Vagina (tissue), 2 donors: Measurements from ENCODE around the gene TEX35. TPM values are rescaled to one million over a fixed set of nuclear protein-coding genes. Genes with fewer than 3 reads are reported as not detected.

ENCODE experiments used
- DNase-seq, 2 donors: peaks; one replicate each; pipeline ENCODE4 v3.0.0-alpha.2; 2017; ENCODE audit errors: extremely low spot score in 2 of 2
- H3K27ac ChIP-seq: fragments of 200-600 bp; sonication (generic); one replicate; pipeline ENCODE4 v1.5.1; 2019
- H3K27me3 ChIP-seq: fragments of 200-600 bp; sonication (generic); one replicate; pipeline ENCODE4 v1.5.1; 2019
- H3K36me3 ChIP-seq, 2 donors: fragments of 200-600 bp; sonication (generic); one replicate each; pipeline ENCODE4 v1.5.1; 2017 to 2019
- H3K4me1 ChIP-seq: fragments of 200-600 bp; sonication (generic); one replicate; pipeline ENCODE4 v1.5.1; 2019
- H3K4me3 ChIP-seq, 2 donors: fragments of 200-600 bp; sonication (generic); 1 replicate in 1 of 2; 2 replicates in 1 of 2; pipeline ENCODE4 v1.5.1; 2016 to 2019
- H3K9me3 ChIP-seq: fragments of 200-600 bp; sonication (generic); one replicate; pipeline ENCODE4 v1.5.1; 2019
- POLR2A ChIP-seq, 2 donors: fragments of 450-650 bp; IDR thresholded peaks; one replicate each; pipeline ENCODE4 v1.6.1; 2017; ENCODE audit warnings: antibody characterized with exemption in 2 of 2, mild to moderate bottlenecking in 2 of 2, moderate library complexity in 2 of 2
- POLR2AphosphoS5 ChIP-seq, 2 donors: sonication (generic); formaldehyde crosslinking; IDR thresholded peaks; one replicate each; pipeline ENCODE4 v1.9.0; 2017; ENCODE audit warnings: antibody characterized with exemption in 2 of 2, mild to moderate bottlenecking in 2 of 2, low read depth in 1 of 2; ENCODE audit not compliant: insufficient read depth in 1 of 2
- intact Hi-C: fragments of 100-400 bp; cut with DNase I; formaldehyde crosslinking; loops from one replicate; pipeline ENCODE4 v1.15.1; 2023
- total RNA-seq: library from RNA; depleted of rRNA; stranded (reverse); fragments of >200 nt; gene quantifications from one replicate; pipeline ENCODE4 v1.2.3, GENCODE V29; 2016
- TF ChIP-seq, protein P1 (sequence below), 3 experiments: fragments of 450-650 bp in 2 of 3; fragments of 200-600 bp in 1 of 3; sonication (generic) in 1 of 3; IDR thresholded peaks; one replicate each; pipeline ENCODE4 v1.5.1; 2017 to 2019; ENCODE audit warnings: antibody characterized with exemption in 3 of 3, mild to moderate bottlenecking in 2 of 3, moderate library complexity in 2 of 3

Gene TEX35
- total RNA-seq, 1 donor from 2014 or later, result not detected

GRCh38 chr1:178470411-178470960 is 42.4 kb upstream of the TEX35 start:
- Histone ChIP-seq H3K27me3 (no peaks in the 10 kb centered on the region), H3K27ac (no peak overlapping the region), H3K9me3 (no peaks in the 10 kb centered on the region), H3K4me1 (no peaks in the 10 kb centered on the region), H3K4me3 (no peak overlapping the region), H3K36me3 (peaks cover 0 to 38% of the 10 kb centered on the region in 2 donors)
- DNase-seq, result no peak
- intact Hi-C loops, result no loop called here
- TF ChIP-seq, protein P1, sequence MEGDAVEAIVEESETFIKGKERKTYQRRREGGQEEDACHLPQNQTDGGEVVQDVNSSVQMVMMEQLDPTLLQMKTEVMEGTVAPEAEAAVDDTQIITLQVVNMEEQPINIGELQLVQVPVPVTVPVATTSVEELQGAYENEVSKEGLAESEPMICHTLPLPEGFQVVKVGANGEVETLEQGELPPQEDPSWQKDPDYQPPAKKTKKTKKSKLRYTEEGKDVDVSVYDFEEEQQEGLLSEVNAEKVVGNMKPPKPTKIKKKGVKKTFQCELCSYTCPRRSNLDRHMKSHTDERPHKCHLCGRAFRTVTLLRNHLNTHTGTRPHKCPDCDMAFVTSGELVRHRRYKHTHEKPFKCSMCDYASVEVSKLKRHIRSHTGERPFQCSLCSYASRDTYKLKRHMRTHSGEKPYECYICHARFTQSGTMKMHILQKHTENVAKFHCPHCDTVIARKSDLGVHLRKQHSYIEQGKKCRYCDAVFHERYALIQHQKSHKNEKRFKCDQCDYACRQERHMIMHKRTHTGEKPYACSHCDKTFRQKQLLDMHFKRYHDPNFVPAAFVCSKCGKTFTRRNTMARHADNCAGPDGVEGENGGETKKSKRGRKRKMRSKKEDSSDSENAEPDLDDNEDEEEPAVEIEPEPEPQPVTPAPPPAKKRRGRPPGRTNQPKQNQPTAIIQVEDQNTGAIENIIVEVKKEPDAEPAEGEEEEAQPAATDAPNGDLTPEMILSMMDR (IDR thresholded peaks at IDR 0.05), result no peak
- no peak for TF ChIP-seq POLR2A (IDR thresholded peaks at IDR 0.05)

- no peaks in the 10 kb centered on the region for H3K27me3 ChIP-seq
- H3K9me3 ChIP-seq, result no peaks in the 10 kb centered on the region
- H3K4me3 ChIP-seq, result no peak overlapping the region
- peaks cover 0 to 21% of the 10 kb centered on the region in 2 donors for H3K36me3 ChIP-seq
- intact Hi-C loops, result no loop called here
- no peak overlapping the region for H3K27ac ChIP-seq
- DNase-seq, result no peak
- no peaks in the 10 kb centered on the region for H3K4me1 ChIP-seq
- no peak for TF ChIP-seq POLR2A (IDR thresholded peaks at IDR 0.05)
- TF ChIP-seq, protein P1 (IDR thresholded peaks at IDR 0.05), result no peak
- TF ChIP-seq POLR2AphosphoS5 (IDR thresholded peaks at IDR 0.05; ENCODE audit: insufficient read depth in 1 of 2, low read depth in 1 of 2), result no peak
Observed at GRCh38 chr1:178472531-178472930, 40.4 kb upstream of the TEX35 start.

- peaks cover 0 to 17% of the 10 kb centered on the region in 2 donors for H3K36me3 ChIP-seq
- intact Hi-C loops, result no loop called here
- no peaks in the 10 kb centered on the region for H3K27me3 ChIP-seq
Observed at GRCh38 chr1:178477373-178477772, 35.5 kb upstream of the TEX35 start.

DNA sequence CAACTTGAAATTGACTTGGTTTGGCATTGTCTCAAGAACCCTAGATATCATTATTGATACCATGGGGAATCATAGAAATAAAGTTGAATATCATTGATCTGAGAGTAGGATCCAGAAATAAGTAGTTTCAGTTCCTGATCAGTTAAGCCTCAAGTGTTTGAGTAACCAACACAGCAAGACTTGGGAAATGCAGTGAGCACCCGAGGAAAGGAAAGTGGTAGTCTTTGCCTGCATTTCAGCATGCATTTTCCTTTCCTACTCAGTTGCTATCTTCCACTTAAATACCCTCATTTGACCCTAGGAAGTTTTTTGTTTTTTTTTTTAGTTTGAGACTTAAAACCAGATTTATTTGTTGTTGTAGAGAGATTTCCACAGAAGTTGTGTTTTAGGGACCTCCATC is 35.1 kb upstream of the TEX35 start:
- H3K27ac ChIP-seq, result no peak overlapping the region
- H3K4me1 ChIP-seq, result no peaks in the 10 kb centered on the region
- no peak overlapping the region for H3K4me3 ChIP-seq
- no peaks in the 10 kb centered on the region for H3K27me3 ChIP-seq
- intact Hi-C loops, result no loop called here
- no peaks in the 10 kb centered on the region for H3K9me3 ChIP-seq
- TF ChIP-seq POLR2A (IDR thresholded peaks at IDR 0.05) (no peak), POLR2AphosphoS5 (IDR thresholded peaks at IDR 0.05; ENCODE audit: insufficient read depth in 1 of 2, low read depth in 1 of 2) (no peak)
- TF ChIP-seq, protein P1 (IDR thresholded peaks at IDR 0.05), result no peak
- H3K36me3 ChIP-seq, result peaks cover 0 to 16% of the 10 kb centered on the region in 2 donors
- DNase-seq, result no peak

More at GRCh38 chr1:178477373-178477772, 35.5 kb upstream of the TEX35 start:
- no peak for DNase-seq
- TF ChIP-seq, protein P1 (IDR thresholded peaks at IDR 0.05), result no peak
- TF ChIP-seq POLR2AphosphoS5 (IDR thresholded peaks at IDR 0.05; ENCODE audit: insufficient read depth in 1 of 2, low read depth in 1 of 2), result no peak
- no peak for TF ChIP-seq POLR2A (IDR thresholded peaks at IDR 0.05)
- Histone ChIP-seq H3K4me3 (no peak overlapping the region), H3K9me3 (no peaks in the 10 kb centered on the region), H3K27ac (no peak overlapping the region), H3K4me1 (no peaks in the 10 kb centered on the region)

DNA sequence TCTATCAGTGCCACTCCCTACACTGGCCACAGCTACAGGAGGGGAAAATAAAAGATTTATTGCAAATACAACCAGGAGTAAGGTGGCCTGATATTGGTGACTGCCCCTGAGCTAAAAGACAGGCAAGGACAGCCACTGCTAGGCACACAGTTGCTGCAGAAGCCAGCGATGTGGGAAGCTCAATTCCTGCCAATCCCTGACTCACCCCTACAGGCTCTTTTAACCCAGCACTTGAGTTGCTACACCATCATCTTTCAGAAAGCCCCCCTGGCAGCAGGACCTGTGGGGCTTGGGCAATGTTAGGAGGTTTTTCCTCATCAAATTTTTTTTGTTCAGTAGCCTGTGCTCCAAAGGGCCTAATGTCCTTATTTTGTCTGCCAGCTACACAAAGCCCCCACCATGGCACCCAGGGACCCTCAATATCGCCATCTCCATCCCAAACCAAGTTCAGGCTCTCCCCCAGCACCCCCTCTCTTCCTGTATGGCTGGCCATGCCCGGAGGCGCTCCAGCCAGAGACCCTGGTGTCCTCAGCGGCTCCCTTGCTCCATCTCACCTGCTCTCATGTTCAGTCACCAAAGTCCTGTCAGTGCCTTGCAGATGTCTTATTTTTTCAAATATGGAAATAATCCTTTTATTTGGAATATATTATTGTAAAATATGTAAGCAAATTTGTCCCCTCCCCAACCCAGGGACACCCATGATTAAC is 29.5 kb upstream of the TEX35 start:
- TF ChIP-seq POLR2A (IDR thresholded peaks at IDR 0.05), result no peak
- TF ChIP-seq, protein P1 (IDR thresholded peaks at IDR 0.05), result no peak
- TF ChIP-seq POLR2AphosphoS5 (IDR thresholded peaks at IDR 0.05; ENCODE audit: insufficient read depth in 1 of 2, low read depth in 1 of 2), result no peak
- Histone ChIP-seq H3K4me1 (peaks cover 12% of the 10 kb centered on the region), H3K36me3 (peaks cover 0 to 4% of the 10 kb centered on the region in 2 donors), H3K4me3 (no peak overlapping the region), H3K9me3 (no peaks in the 10 kb centered on the region), H3K27me3 (no peaks in the 10 kb centered on the region), H3K27ac (no peak overlapping the region)
- intact Hi-C loops, result no loop called here
- DNase-seq, result no peak
